AG04450 (cell line): Measurements from ENCODE around the gene SLC39A13. TPM values are rescaled to one million over a fixed set of nuclear protein-coding genes. Genes with fewer than 3 reads are reported as not detected.

Source experiments
- CTCF ChIA-PET: fragments of 300-600, 350-600 bp; formaldehyde crosslinking; extraction: SDS; loops from one replicate; lab custom pipeline; 2022; ENCODE audit warnings: antibody characterized with exemption, inconsistent platforms; lab: Charles Lee
- POLR2A ChIA-PET: fragments of 350-600 bp; formaldehyde crosslinking; extraction: SDS; loops from one replicate; lab custom pipeline; 2021; ENCODE audit warnings: antibody characterized with exemption, inconsistent platforms; lab: Yijun Ruan, JAX
- DNase-seq: peaks from one replicate; pipeline ENCODE4 v3.0.0-alpha.2; 2011; ENCODE audit warnings: low read depth, low spot score
- H3K27ac ChIP-seq: one replicate; pipeline ENCODE4 v1.5.1; 2012; ENCODE audit warnings: low read depth, low read length, control low read depth
- H3K27me3 ChIP-seq: one replicate; pipeline ENCODE4 v1.6.0; 2012; ENCODE audit warnings: low read length; ENCODE audit not compliant: control insufficient read depth, insufficient read depth
- H3K4me3 ChIP-seq: 2 replicates; pipeline ENCODE4 v1.5.1; 2011; ENCODE audit warnings: mild to moderate bottlenecking, low read depth, low read length, control low read depth
- H3K9me3 ChIP-seq: 2 replicates; pipeline ENCODE4 v1.5.1; 2012; ENCODE audit warnings: low read length; ENCODE audit not compliant: control insufficient read depth, insufficient read depth
- polyA plus RNA-seq: library from polyadenylated mRNA; depleted of rRNA; stranded (reverse); fragments of >200 nt; gene quantifications from 2 replicates; pipeline ENCODE4 v1.2.3, GENCODE V29; 2011
- TF ChIP-seq, protein P1 (sequence below): IDR thresholded peaks from 2 replicates; pipeline ENCODE4 v1.5.1; 2011; ENCODE audit warnings: low read depth, low read length, control low read depth, inconsistent platforms

The SLC39A13 gene
- polyA plus RNA-seq, 1 experiment = 54.4 TPM

DNA sequence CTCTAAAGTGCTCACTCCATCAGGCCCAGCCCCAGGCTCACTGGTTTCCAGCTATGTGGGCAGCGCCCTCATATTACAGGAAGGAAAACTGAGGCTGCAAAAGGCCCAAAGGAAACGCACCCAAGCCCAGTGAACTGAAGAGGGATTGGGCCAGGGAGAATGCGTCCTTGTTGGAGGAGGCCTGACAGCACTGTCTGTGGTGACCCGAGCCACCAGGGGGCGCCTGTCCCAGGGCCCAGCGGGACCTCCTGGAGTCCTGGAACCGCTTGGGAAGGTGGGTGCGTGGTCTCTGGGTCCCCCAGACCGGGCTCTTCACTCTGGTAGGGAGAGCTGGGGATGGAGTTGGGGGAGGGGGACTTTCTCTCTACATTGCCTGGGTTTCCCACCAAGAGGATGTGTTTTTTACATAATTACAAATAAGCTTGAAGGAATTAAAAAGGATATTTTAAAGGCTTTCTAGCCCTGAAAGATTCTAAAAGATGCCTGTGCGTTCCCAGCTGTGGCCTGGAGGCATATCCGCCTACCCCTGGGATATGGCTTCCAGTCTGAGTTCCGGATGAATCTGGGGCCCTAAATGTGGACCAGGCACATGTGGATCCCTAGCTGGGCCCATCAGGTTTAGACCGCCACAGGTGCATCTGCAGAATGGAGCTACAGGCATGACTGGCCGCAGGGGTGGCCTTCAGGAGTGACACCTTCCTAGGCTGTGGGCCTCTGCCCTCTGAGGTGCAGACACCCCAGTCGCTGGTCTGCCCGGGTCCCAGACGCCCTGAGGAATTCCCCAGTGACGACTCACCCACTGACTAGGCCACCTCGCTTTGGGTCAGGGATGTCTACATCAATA lies 34.3 kb upstream of the SLC39A13 start:
- CTCF ChIA-PET = interaction anchor here (0.5 to 2.9 kb wide), 48 partner anchors 9 to 529 kb away, joined by 3 to 39 read pairs (median 4); partner anchors contain the start of genes ACP2, CSTPP1 and SLC39A13
- DNase-seq = peak; percentile 26
- no peaks in the 10 kb centered on the region; the same call in 1 of the 2 replicates for H3K9me3 ChIP-seq
- no peak overlapping the region for H3K27ac ChIP-seq
- no peak overlapping the region for H3K4me3 ChIP-seq
- POLR2A ChIA-PET = interaction anchor here (0.6 to 0.8 kb wide), 2 partner anchors 42 to 80 kb away, joined by 3 read pairs; no protein-coding TSS in a partner anchor
- TF ChIP-seq, protein P1, sequence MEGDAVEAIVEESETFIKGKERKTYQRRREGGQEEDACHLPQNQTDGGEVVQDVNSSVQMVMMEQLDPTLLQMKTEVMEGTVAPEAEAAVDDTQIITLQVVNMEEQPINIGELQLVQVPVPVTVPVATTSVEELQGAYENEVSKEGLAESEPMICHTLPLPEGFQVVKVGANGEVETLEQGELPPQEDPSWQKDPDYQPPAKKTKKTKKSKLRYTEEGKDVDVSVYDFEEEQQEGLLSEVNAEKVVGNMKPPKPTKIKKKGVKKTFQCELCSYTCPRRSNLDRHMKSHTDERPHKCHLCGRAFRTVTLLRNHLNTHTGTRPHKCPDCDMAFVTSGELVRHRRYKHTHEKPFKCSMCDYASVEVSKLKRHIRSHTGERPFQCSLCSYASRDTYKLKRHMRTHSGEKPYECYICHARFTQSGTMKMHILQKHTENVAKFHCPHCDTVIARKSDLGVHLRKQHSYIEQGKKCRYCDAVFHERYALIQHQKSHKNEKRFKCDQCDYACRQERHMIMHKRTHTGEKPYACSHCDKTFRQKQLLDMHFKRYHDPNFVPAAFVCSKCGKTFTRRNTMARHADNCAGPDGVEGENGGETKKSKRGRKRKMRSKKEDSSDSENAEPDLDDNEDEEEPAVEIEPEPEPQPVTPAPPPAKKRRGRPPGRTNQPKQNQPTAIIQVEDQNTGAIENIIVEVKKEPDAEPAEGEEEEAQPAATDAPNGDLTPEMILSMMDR = peak; percentile 94
- no peaks in the 10 kb centered on the region for H3K27me3 ChIP-seq

DNA sequence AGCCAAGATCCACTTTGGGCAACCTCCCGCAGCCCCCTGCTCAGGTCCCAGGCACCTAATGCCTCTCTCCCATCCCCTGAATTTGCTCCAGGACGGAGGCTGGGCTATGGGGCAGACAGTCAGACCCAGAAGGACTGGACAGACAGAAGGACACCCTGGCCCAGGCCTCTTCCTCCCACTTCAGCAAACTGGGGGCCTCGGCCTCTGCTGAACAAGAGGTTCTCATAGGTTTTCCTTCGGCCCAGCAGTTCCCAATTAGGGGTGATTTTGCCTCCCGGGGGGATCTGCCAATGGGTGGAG lies 33.7 kb upstream of the SLC39A13 start:
- ChIA-PET CTCF (interaction anchor here (0.5 to 2.9 kb wide), 41 partner anchors 8 to 530 kb away, joined by 3 to 39 read pairs (median 6); partner anchors contain the start of gene SLC39A13), POLR2A (interaction anchor here (0.8 kb wide), 1 partner anchor 41 kb away, joined by 3 read pairs; no protein-coding TSS in a partner anchor)
- H3K9me3 ChIP-seq = no peaks in the 10 kb centered on the region; the same call in 1 of the 2 replicates
- H3K4me3 ChIP-seq = no peak overlapping the region
- no peaks in the 10 kb centered on the region for H3K27me3 ChIP-seq
- DNase-seq = no peak
- no peak overlapping the region for H3K27ac ChIP-seq
- TF ChIP-seq, protein P1 = no peak

DNA sequence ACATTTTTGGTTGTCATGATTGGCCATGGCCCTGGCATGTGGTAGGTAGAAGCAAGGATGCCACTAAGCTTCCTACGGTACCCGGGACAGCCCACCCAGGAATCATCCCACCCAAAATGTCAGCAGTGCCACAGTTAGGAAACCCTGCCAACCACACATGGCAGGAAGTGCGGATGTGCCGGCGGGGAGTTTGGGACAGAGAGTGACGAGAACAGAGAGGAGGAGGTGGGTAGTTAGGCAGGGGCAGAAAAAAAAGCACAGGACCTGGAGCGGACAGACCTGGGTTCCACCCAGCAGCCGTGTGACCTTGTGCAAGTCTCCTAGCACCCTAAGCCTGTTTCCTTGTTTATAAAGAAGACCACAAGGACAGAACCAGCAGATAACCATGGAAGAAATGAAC lies 33.4 kb upstream of the SLC39A13 start:
- Histone ChIP-seq H3K9me3 (no peaks in the 10 kb centered on the region; the same call in 1 of the 2 replicates), H3K4me3 (no peak overlapping the region), H3K27ac (no peak overlapping the region), H3K27me3 (no peaks in the 10 kb centered on the region)
- no peak for DNase-seq
- TF ChIP-seq, protein P1 = no peak
- ChIA-PET POLR2A (no interaction called here), CTCF (interaction anchor here (0.6 to 2.7 kb wide), 12 partner anchors 10 to 459 kb away, joined by 3 to 39 read pairs (median 12); partner anchors contain the start of gene SLC39A13)

DNA sequence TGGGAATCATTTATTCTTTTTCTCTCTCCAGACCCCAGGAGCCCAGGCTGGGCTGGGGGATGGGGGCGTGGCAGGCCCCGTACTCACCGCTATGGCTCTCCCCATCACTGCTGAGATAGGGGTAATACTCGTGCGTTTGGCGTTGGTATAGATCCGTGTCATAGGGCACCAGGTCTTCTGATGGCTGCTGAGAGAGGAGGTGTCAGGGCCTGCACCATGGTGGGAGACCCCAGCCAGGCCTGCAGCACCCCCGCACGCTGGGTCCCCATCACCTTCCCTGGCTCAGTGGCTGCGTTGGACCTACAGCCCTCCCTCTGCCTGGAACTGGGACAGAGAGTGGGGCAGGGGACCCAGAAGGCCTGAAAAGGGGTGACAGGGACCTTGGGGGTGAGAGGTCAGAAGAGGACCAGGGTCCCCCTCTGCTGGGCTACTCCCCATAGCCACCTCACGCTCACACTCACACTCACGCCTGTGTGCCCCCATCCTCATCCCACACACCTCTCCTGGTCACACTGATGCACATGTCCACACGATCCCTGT lies 32.8 kb upstream of the SLC39A13 start:
- no peak overlapping the region for H3K27ac ChIP-seq
- H3K27me3 ChIP-seq = no peaks in the 10 kb centered on the region
- ChIA-PET CTCF (interaction anchor here (2.7 kb wide), 1 partner anchor 32 kb away, joined by 26 read pairs; the partner anchor contains the start of gene SLC39A13), POLR2A (no interaction called here)
- TF ChIP-seq, protein P1 = no peak
- no peaks in the 10 kb centered on the region; the same call in 1 of the 2 replicates for H3K9me3 ChIP-seq
- DNase-seq = no peak
- no peak overlapping the region for H3K4me3 ChIP-seq
